ENCODE measurements around the gene HMMR. TPM values are rescaled to one million over a fixed set of nuclear protein-coding genes. Genes with fewer than 3 reads are reported as not detected.
A peak's percentile ranks its signal among the peaks of the same experiment; 100 is the strongest.

The HMMR gene
- total RNA-seq, 1 donor from 2014 or later: 25.9 TPM

GRCh38 chr5:163506726-163507125, 46.3 kb downstream of the HMMR start:
- no peaks in the 10 kb centered on the region for H3K9me3 Mint-ChIP-seq
- no peaks in the 10 kb centered on the region for H3K27me3 Mint-ChIP-seq
- DNase-seq (ENCODE audit: extremely low spot score, unreplicated experiment): no peak
- peak overlapping the region; percentile 98 for H3K27ac Mint-ChIP-seq
- peaks cover 8% of the 10 kb centered on the region for H3K36me3 Mint-ChIP-seq
- no peak for TF ChIP-seq CTCF (conservative IDR thresholded peaks at IDR 0.05)
- H3K4me1 Mint-ChIP-seq (ENCODE audit: unreplicated experiment): peaks cover 37% of the 10 kb centered on the region
- peak overlapping the region; percentile 98 for H3K4me3 Mint-ChIP-seq

GRCh38 chr5:163508753-163509152, 48.3 kb downstream of the HMMR start:
- no peaks in the 10 kb centered on the region for H3K9me3 Mint-ChIP-seq
- DNase-seq (ENCODE audit: extremely low spot score, unreplicated experiment): no peak
- no peaks in the 10 kb centered on the region for H3K27me3 Mint-ChIP-seq
- H3K4me1 Mint-ChIP-seq (ENCODE audit: unreplicated experiment): peaks cover 31% of the 10 kb centered on the region
- peak overlapping the region; percentile 87 for H3K27ac Mint-ChIP-seq
- TF ChIP-seq CTCF (conservative IDR thresholded peaks at IDR 0.05): no peak
- peak overlapping the region; percentile 74 for H3K4me3 Mint-ChIP-seq
- peaks cover 15% of the 10 kb centered on the region for H3K36me3 Mint-ChIP-seq

- TF ChIP-seq CTCF (conservative IDR thresholded peaks at IDR 0.05): no peak
- Mint-ChIP-seq H3K9me3 (no peaks in the 10 kb centered on the region), H3K36me3 (peaks cover 15% of the 10 kb centered on the region), H3K4me3 (peak overlapping the region; percentile 74), H3K27ac (peak overlapping the region; percentile 87), H3K27me3 (no peaks in the 10 kb centered on the region), H3K4me1 (ENCODE audit: unreplicated experiment) (peaks cover 31% of the 10 kb centered on the region)
- DNase-seq (ENCODE audit: extremely low spot score, unreplicated experiment): no peak
Observed at GRCh38 chr5:163509291-163509951, 49.0 kb downstream of the HMMR start.

- Mint-ChIP-seq H3K9me3 (no peaks in the 10 kb centered on the region), H3K4me1 (ENCODE audit: unreplicated experiment) (peaks cover 28% of the 10 kb centered on the region), H3K36me3 (peaks cover 22% of the 10 kb centered on the region), H3K4me3 (no peak overlapping the region), H3K27me3 (no peaks in the 10 kb centered on the region), H3K27ac (no peak overlapping the region)
- DNase-seq (ENCODE audit: extremely low spot score, unreplicated experiment): no peak
- TF ChIP-seq CTCF (conservative IDR thresholded peaks at IDR 0.05): no peak
Observed at GRCh38 chr5:163512526-163512925, 52.1 kb downstream of the HMMR start.

GRCh38 chr5:163525096-163525495, 64.7 kb downstream of the HMMR start:
- peaks cover 18% of the 10 kb centered on the region for H3K9me3 Mint-ChIP-seq
- TF ChIP-seq CTCF (conservative IDR thresholded peaks at IDR 0.05): no peak
- no peak overlapping the region for H3K4me3 Mint-ChIP-seq
- DNase-seq (ENCODE audit: extremely low spot score, unreplicated experiment): no peak
- H3K36me3 Mint-ChIP-seq: peaks cover 20% of the 10 kb centered on the region
- no peaks in the 10 kb centered on the region for H3K4me1 Mint-ChIP-seq (ENCODE audit: unreplicated experiment)
- no peak overlapping the region for H3K27ac Mint-ChIP-seq
- H3K27me3 Mint-ChIP-seq: no peaks in the 10 kb centered on the region
